WTC11 (cell line): ENCODE measurements around the gene SSC5D. TPM values are rescaled to one million over a fixed set of nuclear protein-coding genes. Genes with fewer than 3 reads are reported as not detected.

Experiments used
- ATAC-seq: fragments of 200-7000 bp; cut with Tn5 transposase; 2 replicates; pipeline ENCODE4 v1.10.0; 2021; ENCODE audit warnings: mild to moderate bottlenecking, moderate library complexity
- CTCF ChIA-PET: fragments of 300-600 bp; sonication (Branson Sonifier 250); formaldehyde crosslinking; loops from one replicate; lab custom pipeline; 2021; ENCODE audit warnings: antibody characterized with exemption; lab: Charles Lee
- POLR2A ChIA-PET: fragments of 350-600 bp; sonication (Branson Sonifier 250); formaldehyde crosslinking; loops from one replicate; lab custom pipeline; 2021; ENCODE audit warnings: antibody characterized with exemption; lab: Charles Lee
- DNase-seq: peaks from one replicate; pipeline ENCODE4 v3.0.0; 2021; ENCODE audit warnings: low spot score
- H3K27ac Mint-ChIP-seq: 2 replicates; pipeline ENCODE4 v1.8.0; 2021; ENCODE audit warnings: mixed read lengths
- H3K27me3 Mint-ChIP-seq: 2 replicates; pipeline ENCODE4 v1.8.0; 2021; ENCODE audit warnings: low read depth, mild to moderate bottlenecking, moderate library complexity, mixed read lengths
- H3K36me3 Mint-ChIP-seq: 2 replicates; pipeline ENCODE4 v1.8.0; 2021; ENCODE audit warnings: mixed read lengths
- H3K4me1 Mint-ChIP-seq: 2 replicates; pipeline ENCODE4 v1.8.0; 2022; ENCODE audit warnings: mixed read lengths
- H3K4me3 Mint-ChIP-seq: 2 replicates; pipeline ENCODE4 v1.8.0; 2021; ENCODE audit warnings: mild to moderate bottlenecking, moderate library complexity, mixed read lengths
- H3K9me3 Mint-ChIP-seq: 2 replicates; pipeline ENCODE4 v1.8.0; 2021; ENCODE audit warnings: mixed read lengths
- ARID4B ChIP-seq: sonication (generic); formaldehyde crosslinking; IDR thresholded peaks from 2 replicates; pipeline ENCODE4 v1.8.0; 2023; ENCODE audit warnings: missing genetic modification reagents, mild to moderate bottlenecking, borderline replicate concordance
- EMX1 ChIP-seq: fragments of 250-450 bp; sonication (Bioruptor Pico); IDR thresholded peaks from 2 replicates; pipeline ENCODE4 v1.8.0; 2021; ENCODE audit warnings: mild to moderate bottlenecking
- FOXP4 ChIP-seq: sonication (generic); formaldehyde crosslinking; IDR thresholded peaks from 2 replicates; pipeline ENCODE4 v1.8.0; 2022; ENCODE audit warnings: mild to moderate bottlenecking, missing genetic modification reagents
- GTF2I ChIP-seq: fragments of 250-450 bp; sonication (Bioruptor Pico); conservative IDR thresholded peaks from 2 replicates; pipeline ENCODE4 v1.4.0; 2021; ENCODE audit warnings: mild to moderate bottlenecking
- JAZF1 ChIP-seq: fragments of 250-450 bp; sonication (Bioruptor Pico); IDR thresholded peaks from 2 replicates; pipeline ENCODE4 v1.9.0; 2021; ENCODE audit warnings: moderate library complexity, mild to moderate bottlenecking, inconsistent platforms
- MXD4 ChIP-seq: fragments of 250-450 bp; sonication (Bioruptor Pico); IDR thresholded peaks from 2 replicates; pipeline ENCODE4 v1.8.0; 2021; ENCODE audit warnings: mild to moderate bottlenecking, moderate library complexity, borderline replicate concordance
- MYBL2 ChIP-seq: sonication (generic); formaldehyde crosslinking; IDR thresholded peaks from 2 replicates; pipeline ENCODE4 v1.8.1; 2023; ENCODE audit warnings: mild to moderate bottlenecking, moderate library complexity, missing genetic modification reagents
- NFYB ChIP-seq: sonication (generic); formaldehyde crosslinking; conservative IDR thresholded peaks from 2 replicates; pipeline ENCODE4 v1.8.0; 2022; ENCODE audit warnings: low read depth, missing genetic modification reagents
- NR2C2 ChIP-seq: sonication (generic); formaldehyde crosslinking; IDR thresholded peaks from 2 replicates; pipeline ENCODE4 v1.8.0; 2022; ENCODE audit warnings: mild to moderate bottlenecking, missing genetic modification reagents
- OVOL2 ChIP-seq: fragments of 250-450 bp; sonication (Bioruptor Pico); IDR thresholded peaks from 2 replicates; pipeline ENCODE4 v1.9.0; 2021; ENCODE audit warnings: mild to moderate bottlenecking, borderline replicate concordance
- RELA ChIP-seq: sonication (generic); formaldehyde crosslinking; IDR thresholded peaks from 2 replicates; pipeline ENCODE4 v1.8.1; 2022; ENCODE audit warnings: missing genetic modification reagents, mild to moderate bottlenecking, borderline replicate concordance
- SP1 ChIP-seq: sonication (generic); formaldehyde crosslinking; conservative IDR thresholded peaks from 2 replicates; pipeline ENCODE4 v1.8.1; 2022; ENCODE audit warnings: missing genetic modification reagents
- total RNA-seq: library from RNA; stranded (reverse); gene quantifications from 3 replicates; pipeline ENCODE4 v1.2.3, GENCODE V29; 2021
- TF ChIP-seq, protein P1 (sequence below): fragments of 250-450 bp; sonication (Bioruptor Pico); IDR thresholded peaks from 2 replicates; pipeline ENCODE4 v1.9.0; 2021; ENCODE audit warnings: moderate library complexity, mild to moderate bottlenecking, inconsistent platforms, borderline replicate concordance
- TF ChIP-seq, protein P2 (sequence below): sonication (generic); formaldehyde crosslinking; IDR thresholded peaks from 2 replicates; pipeline ENCODE4 v1.8.0; 2022; ENCODE audit warnings: mild to moderate bottlenecking, missing genetic modification reagents
- TF ChIP-seq, protein P3 (sequence below): sonication (generic); formaldehyde crosslinking; IDR thresholded peaks from 2 replicates; pipeline ENCODE4 v1.8.1; 2022; ENCODE audit warnings: low read depth, missing genetic modification reagents, borderline replicate concordance
- TF ChIP-seq, protein P4 (sequence below): fragments of 250-450 bp; sonication (Bioruptor Pico); IDR thresholded peaks from 2 replicates; pipeline ENCODE4 v1.9.0; 2021; ENCODE audit warnings: mild to moderate bottlenecking

SSC5D gene
- total RNA-seq, 1 experiment from 2014 or later = 2.9 TPM

DNA sequence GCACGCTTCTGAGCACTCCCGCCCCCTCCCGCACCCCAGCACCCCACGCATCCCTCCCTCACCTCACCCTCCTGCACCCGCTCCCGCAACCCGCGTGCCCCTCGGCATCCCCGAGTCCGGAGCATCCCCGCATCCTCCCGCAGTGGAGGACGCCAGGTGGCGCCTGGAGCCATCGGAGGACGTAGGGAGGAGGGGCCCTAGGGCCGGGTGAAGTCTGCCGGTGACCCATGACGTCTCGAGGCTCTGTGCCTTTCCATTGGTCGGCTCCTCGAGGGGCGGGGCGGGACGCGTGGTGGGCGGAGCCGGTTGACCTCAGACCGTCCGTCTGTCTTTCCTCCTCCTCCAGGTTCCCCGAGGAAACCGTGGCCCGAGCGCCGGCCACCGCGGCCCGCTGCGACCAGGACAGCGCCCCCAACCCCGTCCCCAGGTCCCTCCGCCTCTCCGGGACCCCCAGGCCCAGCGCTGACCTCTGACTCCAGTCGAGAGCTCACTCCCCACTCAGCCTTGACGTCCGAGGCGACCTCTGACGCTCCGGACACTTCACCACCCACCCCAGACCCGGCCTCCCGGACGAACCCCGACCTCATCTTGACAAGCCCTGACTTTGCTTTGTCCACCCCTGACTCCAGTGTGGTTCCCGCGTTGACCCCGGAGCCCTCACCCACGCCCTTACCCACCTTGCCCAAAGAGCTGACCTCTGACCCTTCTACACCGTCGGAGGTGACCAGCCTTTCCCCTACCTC, 28.8 kb downstream of the SSC5D start (continued):
- TF ChIP-seq FOXP4 (CRISPR knock-in tag) = no peak
- TF ChIP-seq MYBL2 = no peak
- TF ChIP-seq ARID4B = no peak
- no peak for TF ChIP-seq OVOL2 (CRISPR knock-in tag)
- TF ChIP-seq, protein P1, sequence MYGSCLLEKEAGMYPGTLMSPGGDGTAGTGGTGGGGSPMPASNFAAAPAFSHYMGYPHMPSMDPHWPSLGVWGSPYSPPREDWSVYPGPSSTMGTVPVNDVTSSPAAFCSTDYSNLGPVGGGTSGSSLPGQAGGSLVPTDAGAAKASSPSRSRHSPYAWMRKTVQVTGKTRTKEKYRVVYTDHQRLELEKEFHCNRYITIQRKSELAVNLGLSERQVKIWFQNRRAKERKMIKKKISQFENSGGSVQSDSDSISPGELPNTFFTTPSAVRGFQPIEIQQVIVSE (CRISPR knock-in tag) = no peak
- TF ChIP-seq NFYB (CRISPR knock-in tag) = peak; percentile 91
- peak; percentile 95 for TF ChIP-seq SP1 (CRISPR knock-in tag)
- TF ChIP-seq MXD4 (CRISPR knock-in tag) = no peak

DNA sequence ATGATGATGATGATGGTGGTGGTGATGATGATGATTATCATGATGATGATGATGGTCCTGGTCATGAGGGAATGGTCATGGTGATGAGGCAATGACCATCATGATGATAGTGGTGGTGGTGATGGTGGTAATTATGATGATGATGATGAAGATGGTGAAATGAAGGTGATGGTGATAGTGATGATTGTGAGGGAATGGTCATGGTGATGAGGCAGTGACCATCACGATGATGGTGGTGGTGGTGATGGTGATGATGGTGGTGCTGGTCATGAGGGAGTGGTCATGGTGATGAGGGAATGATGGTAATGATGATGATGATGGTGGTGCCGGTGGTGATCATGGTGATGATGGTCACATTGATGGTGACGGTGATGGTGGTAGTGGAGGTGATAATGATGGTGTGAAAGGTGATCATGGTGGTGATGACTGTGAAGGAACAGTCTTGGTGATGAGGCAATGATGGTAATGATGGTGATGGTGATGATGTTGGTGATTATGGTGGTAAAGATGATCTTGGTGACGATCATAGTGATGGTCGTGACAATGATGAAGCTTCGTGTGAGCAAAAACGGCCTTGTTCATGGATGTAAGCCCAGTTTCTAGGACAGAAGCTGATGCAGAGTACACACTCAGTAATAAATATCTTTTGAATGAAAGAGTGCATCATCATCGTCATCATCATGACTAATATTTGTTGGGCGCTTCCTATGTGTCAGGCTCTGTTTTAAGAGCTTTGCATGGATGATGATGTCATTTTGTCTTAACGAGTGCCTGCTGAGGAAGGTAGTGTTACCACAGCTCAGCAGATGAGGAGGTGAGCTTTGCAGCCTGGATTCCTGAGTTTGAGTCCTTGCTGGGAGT, 31.4 kb downstream of the SSC5D start:
- Mint-ChIP-seq H3K4me3 (no peak overlapping the region), H3K9me3 (no peaks in the 10 kb centered on the region), H3K27me3 (peaks cover 19% of the 10 kb centered on the region; the same call in 1 of the 2 replicates), H3K36me3 (no peaks in the 10 kb centered on the region), H3K4me1 (no peaks in the 10 kb centered on the region), H3K27ac (no peak overlapping the region)
- no peak for DNase-seq
- no peak for ATAC-seq
- ChIA-PET POLR2A (no interaction called here), CTCF (interaction anchor here (0.8 to 1.1 kb wide), 2 partner anchors 16 to 135 kb away, joined by 3 to 4 read pairs; no protein-coding TSS in a partner anchor)
- no peak for TF ChIP-seq EMX1 (CRISPR knock-in tag)
- TF ChIP-seq, protein P2, sequence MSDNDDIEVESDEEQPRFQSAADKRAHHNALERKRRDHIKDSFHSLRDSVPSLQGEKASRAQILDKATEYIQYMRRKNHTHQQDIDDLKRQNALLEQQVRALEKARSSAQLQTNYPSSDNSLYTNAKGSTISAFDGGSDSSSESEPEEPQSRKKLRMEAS (CRISPR knock-in tag) = no peak
- no peak for TF ChIP-seq GTF2I (CRISPR knock-in tag)
- TF ChIP-seq, all 79 proteins: peak for 0

- H3K36me3 Mint-ChIP-seq = no peaks in the 10 kb centered on the region
- no peak overlapping the region for H3K27ac Mint-ChIP-seq
- TF ChIP-seq NR2C2 (CRISPR knock-in tag) (no peak), OVOL2 (CRISPR knock-in tag) (no peak), JAZF1 (CRISPR knock-in tag) (no peak), RELA (CRISPR knock-in tag) (no peak)
- TF ChIP-seq, protein P3, sequence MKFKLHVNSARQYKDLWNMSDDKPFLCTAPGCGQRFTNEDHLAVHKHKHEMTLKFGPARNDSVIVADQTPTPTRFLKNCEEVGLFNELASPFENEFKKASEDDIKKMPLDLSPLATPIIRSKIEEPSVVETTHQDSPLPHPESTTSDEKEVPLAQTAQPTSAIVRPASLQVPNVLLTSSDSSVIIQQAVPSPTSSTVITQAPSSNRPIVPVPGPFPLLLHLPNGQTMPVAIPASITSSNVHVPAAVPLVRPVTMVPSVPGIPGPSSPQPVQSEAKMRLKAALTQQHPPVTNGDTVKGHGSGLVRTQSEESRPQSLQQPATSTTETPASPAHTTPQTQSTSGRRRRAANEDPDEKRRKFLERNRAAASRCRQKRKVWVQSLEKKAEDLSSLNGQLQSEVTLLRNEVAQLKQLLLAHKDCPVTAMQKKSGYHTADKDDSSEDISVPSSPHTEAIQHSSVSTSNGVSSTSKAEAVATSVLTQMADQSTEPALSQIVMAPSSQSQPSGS (CRISPR knock-in tag) = no peak
- TF ChIP-seq, protein P4, sequence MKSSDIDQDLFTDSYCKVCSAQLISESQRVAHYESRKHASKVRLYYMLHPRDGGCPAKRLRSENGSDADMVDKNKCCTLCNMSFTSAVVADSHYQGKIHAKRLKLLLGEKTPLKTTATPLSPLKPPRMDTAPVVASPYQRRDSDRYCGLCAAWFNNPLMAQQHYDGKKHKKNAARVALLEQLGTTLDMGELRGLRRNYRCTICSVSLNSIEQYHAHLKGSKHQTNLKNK = no peak
- CTCF ChIA-PET = interaction anchor here (1.1 kb wide), 1 partner anchor 133 kb away, joined by 4 read pairs; no protein-coding TSS in a partner anchor
- ATAC-seq (no peak), DNase-seq (no peak)
- H3K4me3 Mint-ChIP-seq = no peak overlapping the region
- POLR2A ChIA-PET = no interaction called here
- no peaks in the 10 kb centered on the region for H3K9me3 Mint-ChIP-seq
- no peaks in the 10 kb centered on the region; the same call in 1 of the 2 replicates for H3K4me1 Mint-ChIP-seq
- peaks cover 10% of the 10 kb centered on the region; the same call in 1 of the 2 replicates for H3K27me3 Mint-ChIP-seq
These were observed 32.6 kb downstream of the SSC5D start for GRCh38 chr19:55520691-55521292.
